GM18499 (cell line): ENCODE data around the gene PPP1R2.

Experiments used
- ATAC-seq: cut with Tn5 transposase; IDR thresholded peaks from one replicate; pipeline ENCODE4 v1.9.1; 2021; ENCODE audit warnings: moderate number of reproducible peaks; ENCODE audit not compliant: insufficient read depth, unreplicated experiment

Gene PPP1R2

DNA sequence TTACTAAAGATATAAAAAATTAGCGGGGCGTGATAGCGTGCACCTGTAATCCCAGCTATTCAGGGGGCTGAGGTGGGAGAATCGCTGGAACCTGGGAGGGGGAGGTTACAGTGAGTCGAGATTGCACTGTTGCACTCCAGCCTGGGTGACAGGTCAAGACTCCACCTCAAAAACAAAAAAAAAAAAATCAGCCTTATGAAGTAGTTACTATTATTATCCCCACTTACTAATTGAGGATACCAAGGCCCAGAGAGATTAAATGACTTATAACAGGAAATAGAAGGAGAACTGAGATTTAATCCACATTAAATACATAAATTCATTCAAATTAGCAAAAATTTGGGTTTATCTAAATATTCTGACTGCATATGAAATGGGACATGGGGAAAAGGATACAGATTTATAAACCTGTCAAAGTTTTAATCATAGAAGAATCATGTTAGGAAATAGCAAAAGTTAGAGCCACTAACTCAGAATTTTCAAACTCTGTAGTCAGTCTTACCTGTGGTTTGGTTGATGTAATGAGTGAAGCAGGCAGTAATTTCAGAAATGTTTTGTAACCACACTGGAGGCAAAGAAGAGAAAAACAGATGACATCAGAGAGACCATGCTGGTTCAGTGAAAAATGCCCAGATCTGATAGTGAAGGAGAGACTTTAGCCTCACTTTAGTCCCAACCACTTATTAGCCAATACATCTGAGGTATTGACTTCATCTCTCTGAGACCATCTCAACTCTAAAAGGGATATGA lies 75.3 kb downstream of the PPP1R2 start:
- no peak for ATAC-seq

DNA sequence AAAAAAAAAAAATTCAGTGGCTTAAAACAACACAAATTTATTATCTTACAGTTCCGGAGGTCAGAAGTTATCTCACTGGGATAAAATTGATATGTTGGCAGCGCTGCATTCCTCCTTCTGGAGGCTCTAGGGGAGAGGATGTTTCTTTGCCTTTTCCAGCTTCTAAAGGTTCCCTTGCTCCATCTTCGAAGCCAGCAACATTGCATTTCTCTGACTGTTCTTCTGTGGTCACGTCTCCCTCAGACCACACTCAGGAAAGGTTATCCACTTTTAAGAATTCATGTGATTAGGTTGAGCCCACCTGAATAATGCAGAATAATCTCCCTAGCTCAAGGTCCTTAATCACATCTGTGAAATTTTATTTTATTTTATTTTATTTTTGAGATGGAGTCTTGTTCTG lies 76.9 kb downstream of the PPP1R2 start:
- no peak for ATAC-seq
